Ascending aorta (tissue), 2 donors: ENCODE measurements around the gene ATF6. TPM values are rescaled to one million over a fixed set of nuclear protein-coding genes. Genes with fewer than 3 reads are reported as not detected.

Experiments
- DNase-seq, 2 donors: peaks; one replicate each; pipeline ENCODE4 v3.0.0-alpha.2; 2019; ENCODE audit warnings: low spot score in 2 of 2
- H3K27ac ChIP-seq, 2 donors: fragments of 200-600 bp; sonication (generic); one replicate each; pipeline ENCODE4 v1.5.1; 2016 to 2017; ENCODE audit warnings: mild to moderate bottlenecking in 1 of 2
- H3K27me3 ChIP-seq: fragments of 200-600 bp; sonication (generic); one replicate; pipeline ENCODE4 v1.5.1; 2017
- H3K36me3 ChIP-seq, 2 donors: fragments of 200-600 bp; sonication (generic); one replicate each; pipeline ENCODE4 v1.5.1; 2016
- H3K4me1 ChIP-seq, 2 donors: fragments of 200-600 bp; sonication (generic); one replicate each; pipeline ENCODE4 v1.5.1; 2016 to 2017; ENCODE audit warnings: mild to moderate bottlenecking in 1 of 2
- H3K4me3 ChIP-seq, 2 donors: fragments of 200-600 bp; sonication (generic); one replicate each; pipeline ENCODE4 v1.5.1; 2016 to 2017; ENCODE audit warnings: mild to moderate bottlenecking in 1 of 2
- H3K9me3 ChIP-seq, 2 donors: fragments of 200-600 bp; sonication (generic); one replicate each; pipeline ENCODE4 v1.5.1; 2016
- intact Hi-C: fragments of 100-400 bp; cut with DNase I; formaldehyde crosslinking; loops from one replicate; pipeline ENCODE4 v1.15.1; 2023
- total RNA-seq: library from RNA; depleted of rRNA; stranded (reverse); fragments of >200 nt; gene quantifications from one replicate; pipeline ENCODE4 v1.1.0, GENCODE V29; 2016
- TF ChIP-seq, protein P1 (sequence below), 3 experiments: fragments of 200-600 bp in 2 of 3; fragments of 450-650 bp in 1 of 3; sonication (generic) in 2 of 3; IDR thresholded peaks; one replicate each; pipeline ENCODE4 v1.5.1; 2016 to 2019; ENCODE audit warnings: antibody characterized with exemption in 3 of 3, mild to moderate bottlenecking in 1 of 3, moderate library complexity in 1 of 3

Gene ATF6
- total RNA-seq, 1 donor from 2014 or later = 12.3 TPM

DNA sequence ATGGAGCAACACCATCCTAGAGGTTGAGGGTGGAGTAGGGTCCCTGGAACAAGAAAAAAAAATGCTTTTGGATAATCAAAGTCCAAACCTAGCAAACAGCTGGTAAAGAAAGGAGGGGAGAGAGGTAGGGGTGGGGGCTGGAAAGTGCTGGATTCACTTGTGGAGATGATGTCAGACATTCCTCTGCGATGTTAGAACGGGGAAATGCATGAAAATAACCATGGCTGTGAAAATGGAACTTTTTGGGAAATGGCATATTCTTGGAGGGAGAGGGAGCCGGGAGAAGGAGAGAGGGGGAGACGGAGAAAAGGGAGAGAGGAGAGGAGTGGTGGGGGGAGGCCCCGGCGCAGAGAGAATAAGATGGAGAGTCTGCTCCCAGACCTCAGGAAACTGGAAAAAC lies 203.9 kb downstream of the ATF6 start:
- H3K27ac ChIP-seq = peak overlapping the region in 1 of 2 donors; percentile 22
- intact Hi-C loops = no loop called here
- no peaks in the 10 kb centered on the region for H3K36me3 ChIP-seq

DNA sequence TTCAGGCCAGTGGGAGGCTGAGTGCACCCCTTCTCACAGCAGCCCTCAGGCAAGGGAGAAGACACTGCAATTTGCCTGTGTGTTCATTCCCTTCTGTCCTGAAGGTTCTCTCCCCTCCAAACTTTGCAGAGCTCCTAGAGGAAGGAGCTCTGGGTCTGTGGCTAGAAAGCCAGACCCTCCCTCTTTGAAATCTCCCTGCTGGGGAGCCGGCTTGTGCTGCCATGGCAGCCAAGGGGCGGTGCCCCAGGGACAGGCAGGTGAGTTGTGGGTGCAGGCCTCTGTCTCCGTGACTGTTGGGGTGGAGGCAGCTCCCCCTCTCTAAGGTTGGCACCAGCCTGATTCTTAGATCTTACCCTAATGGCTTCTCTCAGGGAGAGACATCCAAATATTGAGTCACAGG lies 204.5 kb downstream of the ATF6 start:
- no peak for DNase-seq
- Histone ChIP-seq H3K27me3 (no peaks in the 10 kb centered on the region), H3K27ac (peak overlapping the region in 1 of 2 donors; percentile 22), H3K36me3 (no peaks in the 10 kb centered on the region), H3K9me3 (no peaks in the 10 kb centered on the region), H3K4me1 (peaks cover 7 to 28% of the 10 kb centered on the region in 2 donors), H3K4me3 (no peak overlapping the region)
- TF ChIP-seq, protein P1, sequence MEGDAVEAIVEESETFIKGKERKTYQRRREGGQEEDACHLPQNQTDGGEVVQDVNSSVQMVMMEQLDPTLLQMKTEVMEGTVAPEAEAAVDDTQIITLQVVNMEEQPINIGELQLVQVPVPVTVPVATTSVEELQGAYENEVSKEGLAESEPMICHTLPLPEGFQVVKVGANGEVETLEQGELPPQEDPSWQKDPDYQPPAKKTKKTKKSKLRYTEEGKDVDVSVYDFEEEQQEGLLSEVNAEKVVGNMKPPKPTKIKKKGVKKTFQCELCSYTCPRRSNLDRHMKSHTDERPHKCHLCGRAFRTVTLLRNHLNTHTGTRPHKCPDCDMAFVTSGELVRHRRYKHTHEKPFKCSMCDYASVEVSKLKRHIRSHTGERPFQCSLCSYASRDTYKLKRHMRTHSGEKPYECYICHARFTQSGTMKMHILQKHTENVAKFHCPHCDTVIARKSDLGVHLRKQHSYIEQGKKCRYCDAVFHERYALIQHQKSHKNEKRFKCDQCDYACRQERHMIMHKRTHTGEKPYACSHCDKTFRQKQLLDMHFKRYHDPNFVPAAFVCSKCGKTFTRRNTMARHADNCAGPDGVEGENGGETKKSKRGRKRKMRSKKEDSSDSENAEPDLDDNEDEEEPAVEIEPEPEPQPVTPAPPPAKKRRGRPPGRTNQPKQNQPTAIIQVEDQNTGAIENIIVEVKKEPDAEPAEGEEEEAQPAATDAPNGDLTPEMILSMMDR (IDR thresholded peaks at IDR 0.05) = no peak
- intact Hi-C loops = no loop called here

More for the DNA sequence above, 203.9 kb downstream of the ATF6 start:
- Histone ChIP-seq H3K27me3 (no peaks in the 10 kb centered on the region), H3K9me3 (no peaks in the 10 kb centered on the region), H3K4me3 (peak overlapping the region in 1 of 2 donors; percentile 19), H3K4me1 (peaks cover 7 to 28% of the 10 kb centered on the region in 2 donors)
- DNase-seq = no peak
- TF ChIP-seq, protein P1 (IDR thresholded peaks at IDR 0.05) = no peak

DNA sequence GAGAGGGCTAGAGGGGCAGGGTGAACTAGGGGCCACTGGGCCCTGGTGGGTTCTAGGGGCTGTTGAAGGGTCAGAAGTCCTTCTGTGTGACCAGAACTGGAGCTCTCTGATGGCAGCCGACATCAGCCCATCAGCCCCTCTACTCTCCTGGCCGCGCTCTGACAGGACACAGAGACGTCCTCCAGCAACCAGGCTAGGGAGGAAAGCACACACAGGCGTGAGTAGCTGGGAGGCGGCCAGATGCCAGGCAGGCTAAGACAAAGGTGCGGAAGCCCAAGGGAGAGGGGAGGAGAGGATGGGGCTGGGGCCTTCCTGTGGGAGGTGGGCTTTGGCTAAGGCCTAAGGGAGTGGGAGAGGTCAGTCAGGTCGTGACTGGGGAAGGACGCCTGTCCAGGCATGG lies 206.7 kb downstream of the ATF6 start:
- no peak for DNase-seq
- no peak overlapping the region for H3K27ac ChIP-seq
- peaks cover 7 to 28% of the 10 kb centered on the region in 2 donors for H3K4me1 ChIP-seq
- no peak overlapping the region for H3K4me3 ChIP-seq
- TF ChIP-seq, protein P1 (IDR thresholded peaks at IDR 0.05) = no peak
- no peaks in the 10 kb centered on the region for H3K36me3 ChIP-seq
- H3K27me3 ChIP-seq = no peaks in the 10 kb centered on the region
- intact Hi-C loops = no loop called here
- H3K9me3 ChIP-seq = no peaks in the 10 kb centered on the region

DNA sequence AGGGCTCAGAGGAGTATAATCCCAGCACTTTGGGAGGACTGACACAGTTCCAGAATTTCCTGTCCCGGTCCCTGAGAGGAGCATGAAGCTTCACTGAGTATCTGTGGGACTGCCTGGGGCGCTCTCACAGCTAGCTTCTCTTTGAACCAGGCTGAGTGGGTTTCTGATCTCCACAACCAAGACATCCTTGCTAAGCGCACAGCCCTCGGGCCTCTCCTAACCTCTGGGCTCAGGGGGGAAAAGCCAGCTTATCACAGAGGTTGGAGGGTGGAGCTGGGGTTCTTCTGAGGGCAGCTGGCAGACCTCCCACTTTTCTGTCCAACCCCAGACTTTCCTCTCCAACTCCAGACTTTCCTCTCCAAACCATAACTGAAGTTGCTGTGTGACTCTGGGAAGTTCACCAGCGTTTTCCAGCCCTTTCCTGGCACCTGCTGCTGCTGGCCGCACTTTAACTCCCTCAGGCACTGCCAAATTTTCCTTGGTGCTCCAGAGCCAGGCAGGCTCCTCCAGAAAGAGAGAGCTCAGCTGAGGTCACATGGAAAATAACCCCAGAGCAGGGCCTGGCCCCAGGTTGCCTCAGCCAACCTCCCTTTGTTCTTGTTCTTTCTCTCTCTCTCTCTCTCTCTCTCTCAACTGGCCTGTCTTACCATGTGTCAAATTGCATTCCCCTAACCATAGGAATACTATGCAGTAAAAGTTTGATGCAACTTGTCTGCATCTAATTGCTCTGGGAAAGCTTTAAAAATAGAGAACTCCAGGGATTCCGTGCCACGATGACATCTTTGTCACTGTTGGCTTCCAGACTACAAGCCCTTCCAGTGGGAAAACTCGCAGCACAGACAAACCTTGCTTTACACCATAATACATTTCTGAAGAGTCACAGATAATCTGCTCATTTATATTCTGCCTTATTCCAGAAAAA lies 208.1 kb downstream of the ATF6 start:
- peaks cover 7 to 28% of the 10 kb centered on the region in 2 donors for H3K4me1 ChIP-seq
- intact Hi-C loops = no loop called here

DNA sequence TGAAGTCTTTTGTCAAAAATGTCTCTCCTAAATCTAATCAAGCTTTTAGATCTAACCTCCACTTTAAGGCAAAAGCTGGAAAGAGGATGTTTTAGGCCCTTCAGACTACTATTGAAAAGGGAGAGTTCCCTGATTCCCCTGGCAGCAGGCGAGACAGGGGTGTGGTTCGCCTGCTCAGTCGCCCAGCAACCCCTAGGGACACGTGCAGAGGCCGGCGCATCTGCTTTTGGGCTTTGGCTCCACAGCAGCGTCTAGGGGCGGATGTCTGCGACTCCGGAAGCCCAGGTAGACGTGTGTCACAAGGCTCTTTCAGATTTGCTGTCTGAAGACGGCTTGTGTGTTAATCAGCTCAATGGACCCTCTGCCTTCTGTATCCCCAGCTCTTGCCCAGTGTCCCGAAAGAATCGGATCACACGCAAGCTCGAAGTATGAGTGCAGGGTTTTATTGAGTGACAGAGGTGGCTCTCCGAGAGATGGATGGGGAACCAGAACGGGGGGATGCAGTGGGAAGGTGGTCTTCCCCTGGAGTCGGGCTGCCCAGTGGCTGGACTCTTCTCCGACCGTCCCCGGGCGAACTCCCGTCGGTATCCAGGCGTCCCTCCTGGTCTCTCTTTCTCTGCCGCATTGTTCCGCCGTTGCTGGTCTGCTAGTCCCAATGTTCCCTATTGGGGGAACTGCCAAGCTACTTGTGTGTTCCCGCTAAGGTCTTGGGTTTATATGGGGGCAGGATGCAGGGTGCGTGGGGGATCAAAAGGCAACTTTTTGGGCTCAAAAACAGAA lies 212.1 kb downstream of the ATF6 start:
- intact Hi-C loops = no loop called here
- no peak for DNase-seq
- Histone ChIP-seq H3K4me1 (peaks cover 7 to 13% of the 10 kb centered on the region in 2 donors), H3K27ac (no peak overlapping the region), H3K36me3 (no peaks in the 10 kb centered on the region), H3K27me3 (no peaks in the 10 kb centered on the region), H3K9me3 (no peaks in the 10 kb centered on the region), H3K4me3 (no peak overlapping the region)
- TF ChIP-seq, protein P1 (IDR thresholded peaks at IDR 0.05) = no peak

More for the DNA sequence above, 208.1 kb downstream of the ATF6 start:
- Histone ChIP-seq H3K4me3 (no peak overlapping the region), H3K9me3 (no peaks in the 10 kb centered on the region), H3K36me3 (no peaks in the 10 kb centered on the region), H3K27ac (peak overlapping the region; percentile 61 to 79), H3K27me3 (no peaks in the 10 kb centered on the region)
- TF ChIP-seq, protein P1 (IDR thresholded peaks at IDR 0.05) = no peak
- peak in 1 of 2 donors; percentile 79 for DNase-seq
